ENCODE data around the gene PBX3.

Gene PBX3

GRCh38 chr9:125908136-125908535 lies 161.0 kb downstream of the PBX3 start:
- Mint-ChIP-seq H3K9me3 (no peaks in the 10 kb centered on the region), H3K4me1 (peaks cover 77% of the 10 kb centered on the region), H3K27ac (peak overlapping the region; percentile 33)

GRCh38 chr9:125908966-125909365 lies 161.8 kb downstream of the PBX3 start:
- no peaks in the 10 kb centered on the region for H3K9me3 Mint-ChIP-seq
- H3K4me1 Mint-ChIP-seq = peaks cover 76% of the 10 kb centered on the region
- H3K4me3 Mint-ChIP-seq = no peak overlapping the region
- H3K27me3 Mint-ChIP-seq (ENCODE audit: low read depth, poor library complexity) = no peaks in the 10 kb centered on the region
- DNase-seq = no peak
- H3K36me3 Mint-ChIP-seq (ENCODE audit: low read depth) = no peaks in the 10 kb centered on the region
- no peak overlapping the region for H3K27ac Mint-ChIP-seq
- TF ChIP-seq, protein P1, sequence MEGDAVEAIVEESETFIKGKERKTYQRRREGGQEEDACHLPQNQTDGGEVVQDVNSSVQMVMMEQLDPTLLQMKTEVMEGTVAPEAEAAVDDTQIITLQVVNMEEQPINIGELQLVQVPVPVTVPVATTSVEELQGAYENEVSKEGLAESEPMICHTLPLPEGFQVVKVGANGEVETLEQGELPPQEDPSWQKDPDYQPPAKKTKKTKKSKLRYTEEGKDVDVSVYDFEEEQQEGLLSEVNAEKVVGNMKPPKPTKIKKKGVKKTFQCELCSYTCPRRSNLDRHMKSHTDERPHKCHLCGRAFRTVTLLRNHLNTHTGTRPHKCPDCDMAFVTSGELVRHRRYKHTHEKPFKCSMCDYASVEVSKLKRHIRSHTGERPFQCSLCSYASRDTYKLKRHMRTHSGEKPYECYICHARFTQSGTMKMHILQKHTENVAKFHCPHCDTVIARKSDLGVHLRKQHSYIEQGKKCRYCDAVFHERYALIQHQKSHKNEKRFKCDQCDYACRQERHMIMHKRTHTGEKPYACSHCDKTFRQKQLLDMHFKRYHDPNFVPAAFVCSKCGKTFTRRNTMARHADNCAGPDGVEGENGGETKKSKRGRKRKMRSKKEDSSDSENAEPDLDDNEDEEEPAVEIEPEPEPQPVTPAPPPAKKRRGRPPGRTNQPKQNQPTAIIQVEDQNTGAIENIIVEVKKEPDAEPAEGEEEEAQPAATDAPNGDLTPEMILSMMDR (IDR thresholded peaks at IDR 0.05) = no peak

More at GRCh38 chr9:125908136-125908535, 161.0 kb downstream of the PBX3 start:
- Mint-ChIP-seq H3K4me3 (no peak overlapping the region), H3K36me3 (ENCODE audit: low read depth) (no peaks in the 10 kb centered on the region), H3K27me3 (ENCODE audit: low read depth, poor library complexity) (no peaks in the 10 kb centered on the region)
- TF ChIP-seq, protein P1 (IDR thresholded peaks at IDR 0.05) = no peak
- no peak for DNase-seq

DNA sequence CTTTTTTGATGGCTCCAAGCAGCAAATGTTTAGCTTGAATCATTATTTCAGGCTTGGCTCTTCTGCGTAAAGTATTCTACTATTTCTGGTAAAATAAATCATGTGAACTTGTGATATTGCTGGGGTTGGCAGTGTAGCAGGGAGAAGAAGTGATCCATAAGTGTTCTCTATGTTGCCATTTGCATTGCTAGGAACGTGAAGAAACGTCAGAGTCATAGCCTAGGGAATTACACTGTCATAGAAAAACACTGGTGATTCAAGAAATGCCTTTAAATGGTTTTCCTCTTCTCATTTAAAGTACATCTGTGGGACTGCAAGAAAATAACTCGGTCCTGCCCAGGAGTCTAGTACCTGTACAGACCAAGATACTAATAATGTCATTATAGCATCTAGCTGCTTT lies 162.3 kb downstream of the PBX3 start:
- H3K4me1 Mint-ChIP-seq = peaks cover 76% of the 10 kb centered on the region
- H3K36me3 Mint-ChIP-seq (ENCODE audit: low read depth) = no peaks in the 10 kb centered on the region
- no peaks in the 10 kb centered on the region for H3K9me3 Mint-ChIP-seq
- H3K27ac Mint-ChIP-seq = no peak overlapping the region
- no peaks in the 10 kb centered on the region for H3K27me3 Mint-ChIP-seq (ENCODE audit: low read depth, poor library complexity)
- no peak for DNase-seq
- no peak overlapping the region for H3K4me3 Mint-ChIP-seq
- TF ChIP-seq, protein P1 (IDR thresholded peaks at IDR 0.05) = no peak

DNA sequence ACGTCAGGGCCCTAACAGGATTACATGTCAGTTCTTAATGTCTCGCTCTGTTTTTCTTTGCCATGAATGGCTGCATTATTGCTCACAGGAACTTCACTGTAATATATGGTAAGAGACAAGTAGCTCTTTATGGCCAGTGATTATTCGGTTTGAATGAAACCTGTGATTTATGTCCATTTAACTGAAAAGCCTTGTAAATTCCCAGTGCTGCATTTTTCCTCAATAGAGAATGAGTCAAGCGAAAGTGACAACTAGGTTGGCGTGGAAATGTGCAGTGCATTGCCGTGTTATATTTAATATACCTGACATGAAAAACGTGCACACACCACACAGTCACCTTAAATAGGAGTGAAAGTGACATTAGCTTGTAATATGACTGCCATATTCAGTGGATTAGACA lies 163.1 kb downstream of the PBX3 start:
- H3K4me1 Mint-ChIP-seq = peaks cover 70% of the 10 kb centered on the region
- TF ChIP-seq, protein P1 (IDR thresholded peaks at IDR 0.05) = no peak
- H3K9me3 Mint-ChIP-seq = no peaks in the 10 kb centered on the region
- H3K27me3 Mint-ChIP-seq (ENCODE audit: low read depth, poor library complexity) = no peaks in the 10 kb centered on the region
- no peak for DNase-seq
- no peak overlapping the region for H3K27ac Mint-ChIP-seq
- no peak overlapping the region for H3K4me3 Mint-ChIP-seq
- no peaks in the 10 kb centered on the region for H3K36me3 Mint-ChIP-seq (ENCODE audit: low read depth)

GRCh38 chr9:125911861-125912644 lies 164.9 kb downstream of the PBX3 start:
- Mint-ChIP-seq H3K4me3 (no peak overlapping the region), H3K4me1 (peaks cover 57% of the 10 kb centered on the region)
- TF ChIP-seq, protein P1 (IDR thresholded peaks at IDR 0.05) = no peak

DNA sequence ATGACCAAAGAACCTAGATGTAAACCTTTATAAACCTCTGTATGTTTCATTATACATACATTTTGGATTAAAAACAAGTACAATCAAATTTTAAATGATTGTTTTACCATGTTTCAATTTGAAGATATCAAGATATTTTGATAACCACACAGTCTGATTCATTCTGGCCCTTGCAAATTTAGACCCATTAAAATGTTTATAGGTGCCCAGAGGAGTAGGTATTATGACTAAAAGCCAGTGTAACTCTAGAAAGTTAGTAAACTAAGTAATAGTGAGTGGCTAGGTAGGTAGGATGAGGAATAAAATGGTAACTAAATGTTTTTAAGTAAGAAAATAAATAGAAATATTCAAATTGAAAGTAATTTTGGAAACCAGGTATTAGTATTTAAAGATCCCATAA lies 165.5 kb downstream of the PBX3 start:
- TF ChIP-seq, protein P1 (IDR thresholded peaks at IDR 0.05) = no peak
- Mint-ChIP-seq H3K27ac (no peak overlapping the region), H3K4me1 (peaks cover 55% of the 10 kb centered on the region), H3K27me3 (ENCODE audit: low read depth, poor library complexity) (no peaks in the 10 kb centered on the region), H3K9me3 (no peaks in the 10 kb centered on the region), H3K4me3 (no peak overlapping the region), H3K36me3 (ENCODE audit: low read depth) (no peaks in the 10 kb centered on the region)
- DNase-seq = no peak

More at GRCh38 chr9:125911861-125912644, 164.9 kb downstream of the PBX3 start:
- no peaks in the 10 kb centered on the region for H3K27me3 Mint-ChIP-seq (ENCODE audit: low read depth, poor library complexity)
- no peaks in the 10 kb centered on the region for H3K9me3 Mint-ChIP-seq
- DNase-seq = no peak
- H3K36me3 Mint-ChIP-seq (ENCODE audit: low read depth) = no peaks in the 10 kb centered on the region
- no peak overlapping the region for H3K27ac Mint-ChIP-seq

Measured in nephron progenitor cell (in vitro differentiated cells).